Nephron (organoid): Measurements from ENCODE around the gene C20orf141.
"Not testable (repeated sequence)": the region's sequence is repeated elsewhere in the genome, so short reads cannot be mapped to it uniquely, and the experiment has no call there.

Experiments used
- H3K27ac Mint-ChIP-seq, 3 experiments: 2 replicates each; pipeline ENCODE4 v1.8.0; 2020; ENCODE audit warnings: mixed read lengths in 3 of 3, mild to moderate bottlenecking in 2 of 3, moderate library complexity in 1 of 3
- H3K27me3 Mint-ChIP-seq: 2 replicates; pipeline ENCODE4 v1.8.0; 2021; ENCODE audit warnings: low read depth, mild to moderate bottlenecking, moderate library complexity, mixed read lengths
- H3K36me3 Mint-ChIP-seq: 2 replicates; pipeline ENCODE4 v1.8.0; 2020; ENCODE audit warnings: low read depth, mixed read lengths
- H3K4me1 Mint-ChIP-seq: 2 replicates; pipeline ENCODE4 v1.8.0; 2020; ENCODE audit warnings: mixed read lengths
- H3K4me3 Mint-ChIP-seq, 3 experiments: 2 replicates each; pipeline ENCODE4 v1.8.0; 2020; ENCODE audit warnings: mild to moderate bottlenecking in 3 of 3, mixed read lengths in 3 of 3, moderate library complexity in 2 of 3
- H3K9me3 Mint-ChIP-seq: 2 replicates; pipeline ENCODE4 v1.8.0; 2020; ENCODE audit warnings: mixed read lengths
- CTCF ChIP-seq, 3 experiments: fragments of 200-600 bp; sonication (generic); IDR thresholded peaks; one replicate each; pipeline ENCODE4 v1.5.0; 2021; ENCODE audit warnings: antibody characterized with exemption in 3 of 3; ENCODE audit not compliant: unreplicated experiment in 3 of 3

Gene C20orf141

GRCh38 chr20:2820896-2821869, 6.4 kb downstream of the C20orf141 start:
- Mint-ChIP-seq H3K4me1 (peaks cover 36% of the 10 kb centered on the region), H3K27me3 (peaks cover 6% of the 10 kb centered on the region), H3K27ac (peak overlapping the region; percentile 97 to 98 (median 97)), H3K4me3 (peak overlapping the region; percentile 76 to 87 (median 85)), H3K36me3 (no peaks in the 10 kb centered on the region), H3K9me3 (no peaks in the 10 kb centered on the region)
- no peak for TF ChIP-seq CTCF (IDR thresholded peaks at IDR 0.05; ENCODE audit: unreplicated experiment in 3 of 3)

- Mint-ChIP-seq H3K9me3 (peaks cover under 1% of the 10 kb centered on the region), H3K4me3 (peak overlapping the region; percentile 76 to 87 (median 85)), H3K27ac (peak overlapping the region; percentile 95 to 98 (median 97))
These were observed 7.3 kb downstream of the C20orf141 start for GRCh38 chr20:2822073-2822472.

GRCh38 chr20:2825761-2826160, 11.0 kb downstream of the C20orf141 start:
- H3K36me3 Mint-ChIP-seq = no peaks in the 10 kb centered on the region
- peak overlapping the region; percentile 72 to 79 (median 76) for H3K4me3 Mint-ChIP-seq
- peaks cover 2% of the 10 kb centered on the region for H3K9me3 Mint-ChIP-seq

More at GRCh38 chr20:2822073-2822472, 7.3 kb downstream of the C20orf141 start:
- peaks cover 6% of the 10 kb centered on the region for H3K27me3 Mint-ChIP-seq
- TF ChIP-seq CTCF (IDR thresholded peaks at IDR 0.05; ENCODE audit: unreplicated experiment in 3 of 3) = no peak
- H3K4me1 Mint-ChIP-seq = peaks cover 36% of the 10 kb centered on the region
- no peaks in the 10 kb centered on the region for H3K36me3 Mint-ChIP-seq

GRCh38 chr20:2826655-2827054, 11.9 kb downstream of the C20orf141 start:
- H3K4me3 Mint-ChIP-seq = peak overlapping the region; percentile 36 to 79 (median 72)
- no peaks in the 10 kb centered on the region for H3K36me3 Mint-ChIP-seq
- H3K4me1 Mint-ChIP-seq = peaks cover 10% of the 10 kb centered on the region
- peaks cover 2% of the 10 kb centered on the region for H3K9me3 Mint-ChIP-seq
- H3K27me3 Mint-ChIP-seq = peaks cover 9% of the 10 kb centered on the region
- peak overlapping the region; percentile 2 to 87 (median 61) for H3K27ac Mint-ChIP-seq
- no peak for TF ChIP-seq CTCF (IDR thresholded peaks at IDR 0.05; ENCODE audit: unreplicated experiment in 3 of 3)

More at GRCh38 chr20:2825761-2826160, 11.0 kb downstream of the C20orf141 start:
- TF ChIP-seq CTCF (IDR thresholded peaks at IDR 0.05; ENCODE audit: unreplicated experiment in 3 of 3) = no peak
- Mint-ChIP-seq H3K27me3 (peaks cover 12% of the 10 kb centered on the region), H3K27ac (peak overlapping the region; percentile 65 to 87 (median 83)), H3K4me1 (peaks cover 13% of the 10 kb centered on the region)

- no peak overlapping the region for H3K4me3 Mint-ChIP-seq
- H3K27ac Mint-ChIP-seq = no peak overlapping the region
- H3K4me1 Mint-ChIP-seq = peaks cover 7% of the 10 kb centered on the region
- H3K9me3 Mint-ChIP-seq = peaks cover 2% of the 10 kb centered on the region
- peaks cover 6% of the 10 kb centered on the region for H3K27me3 Mint-ChIP-seq
- TF ChIP-seq CTCF (IDR thresholded peaks at IDR 0.05; ENCODE audit: unreplicated experiment in 3 of 3) = no peak
- peaks cover 8% of the 10 kb centered on the region for H3K36me3 Mint-ChIP-seq
These were observed 14.6 kb downstream of the C20orf141 start for GRCh38 chr20:2829376-2829775.

- H3K4me1 Mint-ChIP-seq, H3K27me3 Mint-ChIP-seq, H3K4me3 Mint-ChIP-seq, H3K9me3 Mint-ChIP-seq, H3K27ac Mint-ChIP-seq: not testable (repeated sequence)
- peaks cover 19% of the 10 kb centered on the region for H3K36me3 Mint-ChIP-seq
These were observed 16.4 kb downstream of the C20orf141 start for GRCh38 chr20:2831206-2831605.
